GM18499 (cell line): Measurements from ENCODE around the gene SLC25A29.
"Not testable (repeated sequence)": the region's sequence is repeated elsewhere in the genome, so short reads cannot be mapped to it uniquely, and the experiment has no call there.

ENCODE experiments used
- ATAC-seq: cut with Tn5 transposase; IDR thresholded peaks from one replicate; pipeline ENCODE4 v1.9.1; 2021; ENCODE audit warnings: moderate number of reproducible peaks; ENCODE audit not compliant: insufficient read depth, unreplicated experiment

Gene SLC25A29, protein sequence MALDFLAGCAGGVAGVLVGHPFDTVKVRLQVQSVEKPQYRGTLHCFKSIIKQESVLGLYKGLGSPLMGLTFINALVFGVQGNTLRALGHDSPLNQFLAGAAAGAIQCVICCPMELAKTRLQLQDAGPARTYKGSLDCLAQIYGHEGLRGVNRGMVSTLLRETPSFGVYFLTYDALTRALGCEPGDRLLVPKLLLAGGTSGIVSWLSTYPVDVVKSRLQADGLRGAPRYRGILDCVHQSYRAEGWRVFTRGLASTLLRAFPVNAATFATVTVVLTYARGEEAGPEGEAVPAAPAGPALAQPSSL

DNA sequence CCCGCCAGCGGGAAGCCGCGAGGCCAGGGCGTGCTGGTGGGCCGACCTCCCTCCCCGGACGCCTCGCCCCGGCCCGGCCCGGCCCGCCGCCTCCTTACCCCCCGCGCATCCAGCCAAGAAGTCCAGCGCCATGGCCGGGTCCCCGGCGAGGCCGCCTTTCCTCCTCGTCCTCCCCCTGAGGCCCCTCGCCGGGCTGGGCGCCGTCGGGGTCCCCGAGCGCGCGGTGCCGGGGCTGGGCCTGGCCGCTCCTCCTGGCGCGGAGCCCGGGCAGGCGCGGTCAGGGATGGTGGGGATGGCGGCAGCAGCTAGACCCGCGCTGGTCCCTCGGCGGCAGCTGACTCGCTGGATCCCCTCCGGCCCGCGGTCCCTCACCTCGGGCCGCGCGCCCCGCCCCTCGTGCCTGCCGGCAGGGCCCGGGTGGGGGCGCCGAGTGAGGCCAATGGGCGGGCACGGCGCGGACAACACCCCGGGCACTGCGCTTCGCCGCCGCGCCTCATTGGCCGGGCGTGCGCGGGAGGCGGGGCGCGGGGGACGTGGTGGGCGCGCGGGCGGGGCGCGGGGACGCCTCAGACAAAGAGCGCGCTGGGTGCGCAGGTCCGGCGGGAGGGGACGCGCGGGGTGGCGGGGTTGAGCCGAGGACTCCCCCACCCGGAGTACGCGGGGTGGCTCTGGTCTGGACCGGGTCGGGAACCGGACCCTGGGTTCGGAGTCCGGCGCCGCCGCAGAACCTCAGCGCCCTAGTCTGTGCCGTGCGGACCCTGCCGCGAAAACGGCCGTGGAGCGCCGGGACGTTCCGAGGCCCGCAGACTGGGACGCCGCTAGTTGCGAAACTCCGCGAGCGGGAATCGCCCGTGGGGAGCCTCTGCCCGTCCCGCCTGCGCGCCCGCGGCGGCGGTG, at the start of gene SLC25A29:
Gene SLC25A29, minus strand, starts transcription at position 344 of the 897 bp plus-strand sequence. Its CDS starts 212 bp downstream, at position 132.
- ATAC-seq: no peak

DNA sequence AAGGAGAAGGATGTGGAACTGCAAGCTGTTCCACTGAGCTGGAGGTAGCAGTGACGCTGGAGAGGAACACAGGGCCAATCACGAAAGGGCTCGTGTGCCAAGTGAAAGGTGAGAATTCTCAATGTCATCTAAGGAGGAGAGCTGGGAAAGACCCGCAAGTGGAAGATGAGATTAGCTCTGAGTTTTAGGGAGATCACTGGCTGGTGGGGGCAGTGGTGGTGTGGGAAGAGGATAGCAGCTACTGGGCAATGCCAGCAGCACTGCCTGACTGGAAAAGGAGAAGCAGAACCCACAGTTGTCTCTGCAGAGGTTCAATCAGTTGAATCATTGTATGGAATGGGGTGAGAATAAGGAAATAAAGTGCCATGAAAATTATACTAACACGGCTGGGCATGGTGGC, 44.7 kb upstream of the SLC25A29 start:
- ATAC-seq: no peak

DNA sequence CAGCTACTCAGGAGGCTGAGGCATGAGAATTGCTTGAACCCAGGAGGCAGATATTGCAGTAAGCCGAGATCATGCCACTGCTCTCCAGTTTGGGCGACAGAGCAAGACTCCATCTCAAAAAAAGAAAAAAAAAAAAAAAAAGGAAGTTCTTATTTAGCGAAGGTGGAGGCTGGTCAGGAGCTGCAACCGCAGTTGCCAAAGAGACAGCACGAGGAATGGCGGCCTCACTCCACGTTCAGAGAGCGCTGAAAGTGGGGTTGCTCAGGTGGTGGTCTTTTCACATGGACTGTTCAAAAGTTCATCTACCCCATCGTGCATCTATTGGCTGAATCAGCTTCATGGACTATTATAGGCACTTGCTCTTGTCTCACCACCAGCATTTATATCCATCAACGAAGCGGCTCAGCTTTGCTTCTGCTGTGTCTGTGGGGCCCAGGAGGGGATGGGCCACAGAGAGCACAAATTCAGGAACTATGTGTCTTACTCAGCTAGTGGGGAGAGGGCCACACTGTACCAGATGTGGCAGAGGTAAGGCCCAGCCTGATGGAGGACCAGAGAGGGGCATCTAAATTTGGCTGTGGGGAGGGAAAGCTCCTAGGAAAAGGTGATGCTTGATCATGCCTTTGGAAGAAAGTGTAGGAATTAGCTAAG, 44.2 kb upstream of the SLC25A29 start:
- no peak for ATAC-seq

DNA sequence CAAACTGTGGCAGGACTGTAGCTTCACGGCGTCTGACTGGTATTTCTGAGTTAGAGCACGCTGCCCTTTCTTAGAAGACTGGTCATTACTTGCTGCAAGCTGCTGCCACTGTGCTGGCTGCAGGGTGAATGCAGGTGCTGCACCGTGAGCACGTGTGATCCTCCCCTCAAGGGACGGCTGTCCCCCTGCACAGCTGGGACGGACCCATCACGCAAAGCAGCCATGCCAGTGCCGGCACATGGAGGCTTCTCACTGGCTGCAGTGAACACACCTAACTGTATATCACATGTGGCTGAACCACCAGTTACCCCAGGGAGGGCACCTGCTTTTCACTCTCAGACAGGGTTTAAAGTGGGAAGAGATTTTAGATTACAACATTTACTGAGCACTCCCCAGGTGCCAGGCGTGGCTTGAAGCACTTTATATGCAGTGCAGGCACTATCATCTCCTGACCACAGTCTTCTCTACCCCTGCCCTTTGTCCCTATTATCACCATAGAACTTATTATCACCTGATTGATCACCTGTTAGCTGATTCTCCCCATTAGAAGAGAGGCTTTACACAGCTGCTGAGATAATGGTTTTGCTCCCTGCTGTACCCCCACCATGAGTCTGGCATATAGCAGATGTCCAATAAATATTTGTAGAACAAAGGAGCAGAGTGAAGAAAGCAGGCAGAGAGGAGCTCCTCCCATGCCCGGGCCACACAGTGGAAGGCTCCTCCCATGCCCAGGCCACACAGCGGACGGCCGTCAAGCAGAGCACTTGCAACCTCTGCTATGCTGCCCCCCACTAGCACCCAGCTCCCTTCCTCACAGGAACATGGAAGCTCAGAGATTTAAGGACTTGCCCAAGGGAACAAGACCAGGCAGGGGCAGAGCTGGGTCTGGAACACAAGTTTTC, 42.8 kb upstream of the SLC25A29 start:
- ATAC-seq: no peak

DNA sequence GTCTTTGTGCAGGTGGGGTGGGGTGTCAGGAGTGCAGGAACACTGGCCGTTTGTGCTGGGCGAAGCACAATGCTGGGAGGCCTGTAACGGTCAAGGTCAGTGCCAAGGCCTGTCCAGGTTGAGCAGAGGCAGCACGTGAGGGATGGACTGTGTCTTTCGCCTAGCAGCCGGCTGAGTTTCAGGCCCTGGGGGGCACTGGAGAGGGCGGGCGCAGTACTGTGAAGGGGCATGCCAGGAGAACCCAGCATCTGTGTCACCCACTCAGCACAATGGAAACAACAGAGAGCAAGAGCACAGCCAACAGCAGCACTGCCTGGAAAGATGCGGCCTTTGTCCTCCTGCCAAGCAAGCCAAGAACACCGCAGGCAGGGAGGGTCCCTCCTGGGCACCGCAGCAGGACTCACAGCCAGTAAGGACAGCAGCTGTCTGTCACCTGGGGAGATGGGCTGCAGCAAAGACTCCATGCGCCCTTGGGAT, 42.0 kb upstream of the SLC25A29 start:
- no peak for ATAC-seq

DNA sequence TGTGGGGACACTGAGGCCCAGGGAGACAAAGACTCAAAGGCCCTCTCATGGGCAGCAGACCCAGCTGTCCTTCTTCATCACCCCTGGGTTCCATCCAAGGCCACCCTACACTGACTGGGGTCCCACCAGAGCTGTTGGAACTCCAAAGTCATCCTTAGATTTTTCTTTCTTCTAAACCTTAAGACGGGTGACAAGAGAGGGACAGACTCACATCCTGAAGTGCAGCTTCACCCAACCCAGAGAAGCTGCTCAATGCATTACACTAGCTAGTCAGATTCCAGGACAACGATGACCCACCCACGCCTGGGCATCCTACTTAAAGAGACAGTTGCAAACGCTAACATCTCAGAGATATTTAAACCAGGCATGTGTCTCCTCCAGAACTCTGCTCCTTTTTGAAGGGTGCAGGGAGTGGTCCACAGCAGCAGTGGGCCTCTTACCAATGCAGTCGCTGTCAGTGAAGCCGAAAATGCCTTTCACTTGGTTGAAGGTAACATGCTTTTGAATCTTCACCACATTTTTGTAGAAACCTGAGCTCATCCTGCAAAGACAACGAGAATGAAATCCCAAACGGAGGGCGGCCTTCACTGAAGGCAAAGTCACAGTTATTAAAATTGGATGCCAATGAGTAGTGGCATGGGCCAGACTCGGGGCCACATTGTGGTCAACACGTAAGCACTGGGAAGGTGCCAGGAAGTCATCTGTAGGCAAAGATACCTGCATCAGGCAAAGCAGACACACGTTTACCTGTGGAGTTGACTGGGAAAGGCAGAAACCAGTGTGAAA, 40.3 kb upstream of the SLC25A29 start:
- no peak for ATAC-seq

DNA sequence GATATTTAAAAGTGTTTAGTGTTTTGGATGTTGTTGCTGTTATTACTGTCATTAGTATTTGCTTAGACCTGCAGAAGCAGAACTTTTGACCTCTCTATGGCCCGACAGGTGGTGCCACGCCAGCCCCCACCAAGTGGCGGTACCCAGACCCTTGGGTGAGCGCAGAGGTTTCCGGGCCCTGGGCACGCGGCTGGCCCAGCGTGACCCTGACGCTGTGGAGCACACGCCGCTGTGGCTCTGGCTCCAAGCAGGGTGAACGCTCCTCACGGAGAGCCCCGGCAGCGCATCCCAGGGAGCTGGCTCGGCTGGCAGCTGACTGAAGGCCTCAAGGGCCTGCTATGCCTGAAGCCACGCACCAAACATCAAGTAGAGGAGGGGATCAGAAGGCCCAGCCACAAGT, 39.5 kb upstream of the SLC25A29 start:
- ATAC-seq: no peak

DNA sequence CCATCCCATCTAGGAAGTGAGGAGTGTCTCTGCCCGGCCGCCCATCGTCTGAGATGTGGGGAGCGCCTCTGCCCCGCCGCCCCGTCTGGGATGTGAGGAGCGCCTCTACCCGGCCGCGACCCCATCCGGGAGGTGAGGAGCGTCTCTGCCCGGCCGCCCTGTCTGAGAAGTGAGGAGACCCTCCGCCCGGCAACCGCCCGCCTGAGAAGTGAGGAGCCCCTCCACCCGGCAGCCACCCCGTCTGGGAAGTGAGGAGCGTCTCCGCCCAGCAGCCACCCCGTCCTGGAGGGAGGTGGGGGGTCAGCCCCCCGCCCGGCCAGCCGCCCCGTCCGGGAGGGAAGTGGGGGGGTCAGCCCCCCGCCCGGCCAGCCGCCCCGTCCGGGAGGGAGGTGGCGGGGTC, 38.4 kb upstream of the SLC25A29 start:
- not testable (repeated sequence) for ATAC-seq

DNA sequence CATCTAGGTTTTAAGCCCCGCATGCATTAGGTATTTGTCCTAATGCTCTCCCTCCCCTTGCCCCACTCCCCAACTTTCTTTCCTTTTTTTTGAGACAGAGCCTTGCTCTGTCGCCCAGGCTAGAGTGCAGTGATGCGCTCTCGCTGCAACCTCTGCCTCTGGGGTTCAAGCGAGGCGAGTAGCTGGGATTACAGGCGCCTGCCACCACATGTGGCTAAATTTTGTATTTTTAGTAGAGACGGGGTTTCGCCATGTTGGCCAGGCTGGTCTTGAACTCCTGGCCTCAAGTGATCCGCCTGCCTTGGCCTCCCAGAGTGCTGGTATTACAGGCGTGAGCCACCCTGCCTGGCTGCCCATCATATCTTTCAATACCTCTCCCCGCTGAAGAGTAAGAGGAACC, 36.6 kb upstream of the SLC25A29 start:
- ATAC-seq: not testable (repeated sequence)

DNA sequence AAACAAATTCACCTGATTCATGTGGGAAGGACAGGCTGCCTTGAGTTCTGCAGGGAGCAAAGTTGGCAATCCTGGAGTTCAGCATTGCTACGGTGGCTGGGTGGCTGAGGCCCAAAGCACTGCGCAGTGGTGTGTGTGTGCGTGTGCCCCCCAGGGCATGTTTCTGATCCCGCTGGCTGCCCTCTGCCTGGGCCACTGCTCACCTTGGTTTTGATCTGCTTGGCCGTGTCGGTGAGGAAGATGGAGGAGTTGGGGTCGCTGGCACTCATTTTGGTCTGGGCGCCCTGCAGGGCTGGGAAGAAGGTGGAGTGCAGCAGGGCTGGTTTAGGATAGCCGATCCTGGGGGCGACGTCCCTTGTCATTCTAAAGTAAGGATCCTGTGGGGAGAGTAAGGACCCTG, 36.0 kb upstream of the SLC25A29 start:
- no peak for ATAC-seq

DNA sequence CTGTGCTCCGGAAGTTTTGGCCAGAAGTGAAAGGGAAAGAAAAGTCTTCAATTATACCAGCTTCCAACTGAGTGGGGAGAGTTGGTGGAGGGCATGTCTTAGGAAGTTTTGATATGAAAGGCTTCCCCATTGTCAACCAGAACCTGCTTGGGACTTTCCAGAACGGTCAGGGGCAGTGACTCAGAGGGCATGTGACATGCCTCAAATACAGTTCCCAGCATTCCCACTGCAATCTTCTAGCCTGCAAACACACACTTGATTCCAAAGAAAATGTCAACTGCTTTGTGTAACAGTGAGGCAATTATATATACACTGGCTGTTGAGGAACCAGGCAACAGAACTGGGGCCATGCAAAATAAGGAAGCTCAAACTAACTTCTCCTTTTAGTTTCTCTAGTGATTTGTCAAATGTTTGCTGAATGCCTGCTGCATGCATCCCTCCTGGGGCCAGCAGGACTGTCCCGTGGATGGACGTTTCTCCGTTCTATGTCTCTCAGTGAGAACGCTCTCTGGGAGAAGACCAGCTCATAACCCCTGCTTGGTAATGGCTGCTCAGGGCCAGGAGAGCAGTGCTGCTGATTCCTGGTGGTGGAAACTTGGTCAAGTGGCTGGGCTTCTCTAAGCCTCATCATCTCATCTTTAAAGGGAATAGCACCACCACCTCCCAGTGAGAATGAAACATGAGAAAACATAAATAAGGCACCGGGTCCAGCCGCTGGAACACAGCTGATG, 35.2 kb upstream of the SLC25A29 start:
- ATAC-seq: no peak

DNA sequence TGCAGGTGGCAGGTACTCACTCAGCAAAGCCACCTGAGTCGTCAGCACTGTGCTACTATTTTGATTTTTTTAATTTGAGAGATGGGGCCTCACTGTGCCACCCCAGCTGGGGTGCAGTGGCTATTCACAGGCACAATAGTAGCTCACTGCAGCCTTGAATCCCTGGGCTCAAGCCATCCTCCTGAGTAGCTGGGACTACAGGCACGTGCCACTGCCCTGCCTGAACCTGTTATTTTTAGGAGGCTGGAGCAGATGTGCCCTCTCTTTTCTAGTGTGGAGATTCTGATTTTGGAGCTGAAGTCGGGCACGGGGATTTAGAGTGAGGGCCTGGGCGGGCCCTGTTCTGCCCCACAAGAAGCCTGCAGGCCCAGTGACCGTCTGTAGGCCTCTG, 34.2 kb upstream of the SLC25A29 start:
- no peak for ATAC-seq

DNA sequence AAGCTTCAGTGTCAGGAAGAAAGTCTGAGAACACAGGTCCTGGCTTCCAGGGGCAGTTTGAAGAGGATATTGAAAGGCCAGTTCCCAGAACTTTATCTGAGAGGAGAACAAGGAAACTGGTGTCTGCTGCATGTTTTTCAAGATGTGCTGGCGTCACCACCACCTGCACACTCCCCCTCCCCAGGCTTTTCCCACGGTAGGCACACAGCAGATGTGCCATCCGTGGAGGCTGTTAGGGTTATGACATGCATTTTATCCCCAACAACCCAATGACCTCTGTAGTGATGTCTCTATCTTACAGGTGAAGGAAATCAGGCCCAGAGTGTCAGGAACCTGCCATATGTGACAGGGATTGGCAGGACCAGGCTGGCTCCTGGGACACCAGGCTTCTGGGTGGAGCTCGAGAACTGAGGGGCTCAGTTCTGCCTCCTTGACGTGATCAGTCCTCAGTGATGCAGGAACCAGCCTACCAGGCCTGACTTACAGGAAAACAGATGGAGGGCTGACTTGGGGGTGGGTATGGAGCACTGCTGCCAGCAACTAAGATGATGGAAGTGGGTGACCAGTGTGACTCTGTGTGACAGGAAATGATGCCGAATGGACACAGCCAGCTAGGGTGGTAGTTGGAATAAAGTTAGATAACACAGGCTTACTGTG, 33.6 kb upstream of the SLC25A29 start:
- no peak for ATAC-seq

DNA sequence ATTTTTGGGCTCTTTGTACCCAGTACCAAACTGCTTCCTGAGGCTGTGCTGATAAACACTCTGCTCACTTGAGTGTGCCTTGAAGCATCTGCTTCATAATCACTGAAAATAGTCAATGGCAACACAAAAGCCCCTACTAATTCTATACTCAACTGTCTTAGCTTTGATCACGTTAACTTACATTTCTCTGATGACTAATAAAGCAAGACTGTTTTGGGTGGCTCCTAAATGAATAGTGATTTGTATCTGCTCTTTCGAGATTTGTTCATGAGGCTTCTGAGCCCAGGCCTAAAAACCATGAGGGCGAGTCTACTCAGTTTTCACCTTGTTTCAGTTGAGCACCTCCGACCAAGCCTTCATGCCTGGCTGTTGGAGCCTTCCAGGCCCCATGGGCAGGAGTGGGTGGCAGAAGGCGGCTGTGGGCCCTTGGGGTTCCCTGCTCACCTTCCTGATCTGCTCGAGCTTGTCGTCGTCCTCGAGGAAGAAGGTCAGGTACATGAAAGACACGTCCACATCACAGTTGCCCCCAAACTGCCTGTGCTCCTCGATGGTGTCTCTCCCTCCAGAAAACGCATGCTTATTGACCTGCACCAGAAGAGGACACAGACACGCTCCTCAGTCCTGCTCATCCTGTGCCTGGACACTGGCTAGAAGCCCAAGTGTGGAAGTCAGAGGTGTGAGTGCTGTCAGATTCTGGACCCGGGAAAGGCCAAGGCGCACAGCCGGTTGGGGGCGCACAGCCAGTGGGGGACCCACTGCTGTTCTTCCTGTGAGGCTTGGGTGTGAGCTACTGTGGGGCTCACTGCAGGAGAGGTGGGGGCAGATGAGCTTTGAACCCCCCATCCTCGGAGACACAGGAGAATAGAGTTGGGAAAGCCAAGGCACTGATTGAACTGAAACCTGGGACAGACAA, 30.6 kb upstream of the SLC25A29 start:
- ATAC-seq: no peak

DNA sequence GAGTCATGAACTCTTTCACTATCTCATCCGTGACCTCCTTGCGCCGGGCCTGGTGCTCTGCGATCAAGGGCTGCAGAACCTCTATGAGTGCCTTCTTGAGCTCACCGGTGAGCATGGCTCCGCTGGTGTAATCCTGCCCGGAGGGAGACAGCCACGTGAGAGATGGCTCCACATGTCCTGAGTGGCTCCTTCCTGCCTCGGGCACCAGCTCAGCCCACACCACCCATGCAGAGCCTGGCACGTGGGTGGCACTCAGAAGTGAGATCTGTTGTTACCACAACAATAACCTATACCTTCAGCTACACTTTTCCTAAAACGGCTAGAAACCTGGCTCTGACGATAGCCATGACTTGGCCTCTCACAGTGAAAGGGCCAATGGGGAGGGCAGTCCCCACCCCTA, 28.7 kb upstream of the SLC25A29 start:
- no peak for ATAC-seq

DNA sequence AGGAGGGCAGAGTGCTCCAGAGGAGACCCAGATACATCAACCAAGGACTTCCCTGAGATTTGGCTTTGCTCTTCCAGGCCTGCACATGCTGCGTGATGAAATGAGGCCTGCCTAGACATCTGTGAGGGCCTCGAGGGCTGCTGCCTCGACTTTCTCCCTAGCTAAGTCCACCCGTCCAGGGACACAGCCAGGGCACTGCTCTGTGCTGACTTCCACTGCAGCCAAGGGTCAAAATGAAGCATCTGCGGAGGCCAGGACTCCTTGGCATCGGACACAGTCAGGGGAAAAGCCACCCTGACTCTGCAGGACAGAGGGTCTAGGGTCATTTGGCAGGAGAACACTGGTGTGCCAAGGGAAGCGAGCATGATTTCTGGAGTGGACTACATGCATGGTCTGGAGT, 27.6 kb upstream of the SLC25A29 start:
- ATAC-seq: no peak

DNA sequence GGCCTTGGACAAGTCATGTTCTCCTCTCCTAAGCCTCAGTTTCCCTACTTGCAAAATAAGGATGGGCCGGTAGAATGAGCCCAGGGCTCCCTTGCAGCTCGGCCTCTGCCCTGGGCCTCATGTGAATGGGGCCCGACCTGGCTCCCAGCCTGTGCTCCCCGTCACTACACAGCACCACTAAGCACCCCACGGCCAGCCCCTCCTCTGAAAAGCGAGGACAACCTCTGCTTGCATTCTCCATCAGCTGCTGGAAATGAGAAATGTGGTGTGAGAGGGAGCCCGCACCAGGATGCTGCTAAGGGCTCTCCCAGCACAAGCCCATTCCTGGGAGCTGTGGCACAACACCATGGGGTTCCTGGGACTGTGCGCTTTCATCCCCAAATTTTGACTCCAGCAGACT, 27.1 kb upstream of the SLC25A29 start:
- ATAC-seq: no peak
